Measurements from ENCODE around the gene FGGY. TPM values are rescaled to one million over a fixed set of nuclear protein-coding genes. Genes with fewer than 3 reads are reported as not detected.

FGGY gene
- total and polyA plus RNA-seq, 2 donors (not counting 1 experiment from before 2014, with no cell fraction given), result 6.1 to 38.5 TPM

DNA sequence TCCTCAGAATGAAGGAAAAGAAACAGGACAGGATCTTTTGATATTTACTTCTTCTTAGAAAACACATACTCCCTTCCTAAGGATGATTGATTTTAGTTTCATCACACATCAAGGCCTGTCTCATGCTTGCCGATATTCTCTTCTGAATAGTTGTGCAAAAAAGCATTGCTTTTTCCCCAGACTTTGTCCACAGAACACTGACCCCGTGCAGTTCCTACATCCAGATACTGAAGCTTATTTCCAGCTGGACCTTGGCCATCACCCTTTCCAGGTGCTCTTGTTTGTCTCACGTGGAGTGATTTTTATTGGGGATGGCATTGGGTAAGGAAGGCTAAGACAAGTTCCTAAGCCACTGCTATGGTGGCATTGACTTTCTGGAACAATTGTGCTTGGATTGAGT is 320.5 kb downstream of the FGGY start:
- Mint-ChIP-seq H3K27ac (no peak overlapping the region), H3K27me3 (no peaks in the 10 kb centered on the region), H3K9me3 (ENCODE audit: insufficient read depth) (no peaks in the 10 kb centered on the region), H3K4me3 (no peak overlapping the region), H3K4me1 (no peaks in the 10 kb centered on the region)
- ChIA-PET CTCF (no interaction called here), POLR2A (no interaction called here)
- WGBS (ENCODE audit: insufficient coverage), result 95% methylated on average over 1 of the region's 3 CpGs
- Histone ChIP-seq H3K4me1 (ENCODE audit: control insufficient read depth in 2 of 2, insufficient read depth in 2 of 2, low read length in 2 of 2) (no peaks in the 10 kb centered on the region), H3K36me3 (replicated peaks in 1 of 2; ENCODE audit: control extremely low read depth in 1 of 2, control insufficient read depth in 1 of 2, extremely low read depth in 1 of 2, insufficient read depth in 2 of 2, low read length in 1 of 2) (no peaks in the 10 kb centered on the region), H4K20me1 (ENCODE audit: control insufficient read depth, insufficient read depth, low read length, poor library complexity, severe bottlenecking) (no peaks in the 10 kb centered on the region), H3K9ac (ENCODE audit: low read length) (no peak overlapping the region), H3K79me2 (ENCODE audit: control insufficient read depth, insufficient read depth, low read length) (no peaks in the 10 kb centered on the region), H3K9me3 (ENCODE audit: control extremely low read depth in 1 of 3, control insufficient read depth in 2 of 3, insufficient read depth in 1 of 3, low read length in 2 of 3) (no peaks in the 10 kb centered on the region), H3K4me3 (ENCODE audit: control extremely low read depth in 1 of 5, extremely low read depth in 1 of 5, insufficient read depth in 1 of 5, low read depth in 2 of 5, low read length in 4 of 5) (no peak overlapping the region), H3K27me3 (replicated peaks in 1 of 4; ENCODE audit: control extremely low read depth in 1 of 4, control insufficient read depth in 3 of 4, insufficient read depth in 4 of 4, low read length in 3 of 4) (no peaks in the 10 kb centered on the region), H3K27ac (ENCODE audit: low read length in 2 of 2) (no peak overlapping the region), H3K4me2 (replicated peaks; ENCODE audit: low read depth, low read length, poor library complexity, severe bottlenecking) (no peak overlapping the region), H2AFZ (ENCODE audit: insufficient read depth, low read depth, low read length, poor library complexity, severe bottlenecking) (no peak overlapping the region)
- no peak for ATAC-seq (ENCODE audit: low read depth)
- no peak for DNase-seq
- TF ChIP-seq EZH2 (IDR thresholded peaks at IDR 0.05; ENCODE audit: borderline replicate concordance, insufficient read depth, low read depth, low read length, poor library complexity, severe bottlenecking), result no peak
- TF ChIP-seq, protein P1, sequence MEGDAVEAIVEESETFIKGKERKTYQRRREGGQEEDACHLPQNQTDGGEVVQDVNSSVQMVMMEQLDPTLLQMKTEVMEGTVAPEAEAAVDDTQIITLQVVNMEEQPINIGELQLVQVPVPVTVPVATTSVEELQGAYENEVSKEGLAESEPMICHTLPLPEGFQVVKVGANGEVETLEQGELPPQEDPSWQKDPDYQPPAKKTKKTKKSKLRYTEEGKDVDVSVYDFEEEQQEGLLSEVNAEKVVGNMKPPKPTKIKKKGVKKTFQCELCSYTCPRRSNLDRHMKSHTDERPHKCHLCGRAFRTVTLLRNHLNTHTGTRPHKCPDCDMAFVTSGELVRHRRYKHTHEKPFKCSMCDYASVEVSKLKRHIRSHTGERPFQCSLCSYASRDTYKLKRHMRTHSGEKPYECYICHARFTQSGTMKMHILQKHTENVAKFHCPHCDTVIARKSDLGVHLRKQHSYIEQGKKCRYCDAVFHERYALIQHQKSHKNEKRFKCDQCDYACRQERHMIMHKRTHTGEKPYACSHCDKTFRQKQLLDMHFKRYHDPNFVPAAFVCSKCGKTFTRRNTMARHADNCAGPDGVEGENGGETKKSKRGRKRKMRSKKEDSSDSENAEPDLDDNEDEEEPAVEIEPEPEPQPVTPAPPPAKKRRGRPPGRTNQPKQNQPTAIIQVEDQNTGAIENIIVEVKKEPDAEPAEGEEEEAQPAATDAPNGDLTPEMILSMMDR (IDR thresholded peaks at IDR 0.05), result no peak
- intact Hi-C loops (cut with micrococcal nuclease), result no loop called here

DNA sequence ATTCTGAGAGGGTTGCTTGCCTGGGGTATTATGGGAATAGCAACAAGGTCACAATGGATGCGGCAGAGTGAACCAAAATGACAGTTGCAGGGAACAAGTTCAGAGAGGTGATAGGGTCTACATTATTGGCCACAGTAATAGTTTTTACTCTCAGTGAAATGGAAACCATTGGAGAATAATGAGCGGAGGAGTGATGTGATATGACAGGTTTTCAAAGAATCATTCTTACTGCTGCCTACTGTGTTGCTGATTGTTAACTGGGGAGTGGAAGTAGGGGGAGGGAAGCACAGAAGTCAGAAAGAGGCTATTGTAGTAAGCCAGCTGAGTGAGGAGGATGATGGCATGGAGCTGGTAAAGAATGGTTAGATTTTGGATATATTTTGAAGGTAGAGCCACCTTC is 322.7 kb downstream of the FGGY start:
- no peaks in the 10 kb centered on the region for H3K4me1 ChIP-seq (ENCODE audit: control insufficient read depth in 2 of 2, insufficient read depth in 2 of 2, low read length in 2 of 2)
- Mint-ChIP-seq H3K27me3 (no peaks in the 10 kb centered on the region), H3K27ac (no peak overlapping the region), H3K9me3 (ENCODE audit: insufficient read depth) (no peaks in the 10 kb centered on the region), H3K4me1 (no peaks in the 10 kb centered on the region), H3K4me3 (no peak overlapping the region)
- H3K4me3 ChIP-seq (ENCODE audit: control extremely low read depth in 1 of 5, extremely low read depth in 1 of 5, insufficient read depth in 1 of 5, low read depth in 2 of 5, low read length in 4 of 5), result no peak overlapping the region
- no peaks in the 10 kb centered on the region for H4K20me1 ChIP-seq (ENCODE audit: control insufficient read depth, insufficient read depth, low read length, poor library complexity, severe bottlenecking)
- H3K4me2 ChIP-seq (replicated peaks; ENCODE audit: low read depth, low read length, poor library complexity, severe bottlenecking), result no peak overlapping the region
- H3K9me3 ChIP-seq (ENCODE audit: control extremely low read depth in 1 of 3, control insufficient read depth in 2 of 3, insufficient read depth in 1 of 3, low read length in 2 of 3), result no peaks in the 10 kb centered on the region
- ATAC-seq (ENCODE audit: low read depth), result no peak
- CTCF ChIA-PET, result no interaction called here
- POLR2A ChIA-PET, result no interaction called here
- no peak for DNase-seq
- H3K36me3 ChIP-seq (replicated peaks in 1 of 2; ENCODE audit: control extremely low read depth in 1 of 2, control insufficient read depth in 1 of 2, extremely low read depth in 1 of 2, insufficient read depth in 2 of 2, low read length in 1 of 2), result no peaks in the 10 kb centered on the region
- intact Hi-C loops (cut with micrococcal nuclease), result no loop called here
- H2AFZ ChIP-seq (ENCODE audit: insufficient read depth, low read depth, low read length, poor library complexity, severe bottlenecking), result no peak overlapping the region
- H3K27ac ChIP-seq (ENCODE audit: low read length in 2 of 2), result no peak overlapping the region
- H3K27me3 ChIP-seq (replicated peaks in 1 of 4; ENCODE audit: control extremely low read depth in 1 of 4, control insufficient read depth in 3 of 4, insufficient read depth in 4 of 4, low read length in 3 of 4), result no peaks in the 10 kb centered on the region
- TF ChIP-seq, protein P1 (IDR thresholded peaks at IDR 0.05), result no peak
- no peak for TF ChIP-seq EZH2 (IDR thresholded peaks at IDR 0.05; ENCODE audit: borderline replicate concordance, insufficient read depth, low read depth, low read length, poor library complexity, severe bottlenecking)
- no peak overlapping the region for H3K9ac ChIP-seq (ENCODE audit: low read length)
- no peaks in the 10 kb centered on the region for H3K79me2 ChIP-seq (ENCODE audit: control insufficient read depth, insufficient read depth, low read length)
- WGBS (ENCODE audit: insufficient coverage), result 100% methylated on average over 1 of the region's 2 CpGs
